Adrenal gland (tissue), 12 donors: ENCODE results near the gene RBM19. TPM values are rescaled to one million over a fixed set of nuclear protein-coding genes. Genes with fewer than 3 reads are reported as not detected.

ENCODE experiments used
- DNase-seq, 7 donors: peaks; one replicate each; pipeline ENCODE4 v3.0.0-alpha.2; 2019 to 2020
- H3K27ac ChIP-seq, 5 donors: fragments of 200-600 bp; sonication (generic) in 4 of 5; 1 replicate in 3 of 5; 2 replicates in 2 of 5; pipeline versions ENCODE4 v1.5.1 to v1.8.0; 2016 to 2020; ENCODE audit warnings: mild to moderate bottlenecking in 1 of 5
- H3K27me3 ChIP-seq: fragments of 200-600 bp; 2 replicates; pipeline ENCODE4 v1.8.0; 2021
- H3K36me3 ChIP-seq, 2 donors: fragments of 200-600 bp; replicated peaks in 1 of 2; 1 replicate in 1 of 2; 2 replicates in 1 of 2; pipeline versions ENCODE4 v1.5.1 to v1.8.0; 2018 to 2022
- H3K4me1 ChIP-seq, 2 donors: fragments of 200-600 bp; replicated peaks in 1 of 2; 1 replicate in 1 of 2; 2 replicates in 1 of 2; pipeline versions ENCODE4 v1.5.1 to v1.8.0; 2018 to 2021
- H3K4me3 ChIP-seq, 4 donors: fragments of 200-600 bp; sonication (generic) in 3 of 4; one replicate each; pipeline ENCODE4 v1.5.1; 2016 to 2018
- H3K9me3 ChIP-seq, 3 donors: fragments of 200-600 bp; sonication (generic) in 1 of 3; replicated peaks in 1 of 3; 1 replicate in 2 of 3; 2 replicates in 1 of 3; pipeline versions ENCODE4 v1.5.1 to v1.8.0; 2016 to 2021
- CTCF ChIP-seq, 6 experiments: fragments of 450-650 bp in 4 of 6; fragments of 200-600 bp in 2 of 6; sonication (generic) in 1 of 6; IDR thresholded peaks; 1 replicate in 5 of 6; 2 replicates in 1 of 6; pipeline versions ENCODE4 v1.5.1 to v1.8.0; 2016 to 2021; ENCODE audit warnings: antibody characterized with exemption in 6 of 6, mild to moderate bottlenecking in 2 of 6, moderate library complexity in 1 of 6
- POLR2A ChIP-seq, 2 donors: fragments of 450-650 bp; IDR thresholded peaks; one replicate each; pipeline ENCODE4 v1.6.1; 2017; ENCODE audit warnings: antibody characterized with exemption in 2 of 2, mild to moderate bottlenecking in 2 of 2, moderate library complexity in 1 of 2
- WGBS, 4 donors: extraction: QIAGEN DNeasy Blood & Tissue Kit in 2 of 4; methylation state at CpG; one replicate each; pipeline versions ENCODE4 v1.1.5 to v1.1.7; 2013 to 2017; 5-methylcytosine and 5-hydroxymethylcytosine counted together
- intact Hi-C, 2 donors: fragments of 100-400 bp; cut with DNase I; formaldehyde crosslinking; loops; one replicate each; pipeline versions ENCODE4 v1.14.1 to v1.15.0; 2022 to 2023
- polyA plus RNA-seq, 3 donors: library from polyadenylated mRNA; stranded (reverse); fragments of 200-250 nt in 2 of 3; fragments of 350-450 nt in 1 of 3; fragmentation: Illumina TruSeq in 1 of 3; extraction: RNeasy Lipid Tissue Mini Kit (QIAGEN cat#74804) in 1 of 3; gene quantifications; one replicate each; pipeline ENCODE4 v1.2.3, GENCODE V29; 2013 to 2014
- total RNA-seq, 9 donors: library from RNA; depleted of rRNA in 4 of 9; stranded (reverse); fragments of >200 nt in 4 of 9; fragments of 120-200 nt in 1 of 9; fragmentation: NEBNext Ultra II Directional in 1 of 9; extraction: Animal tissue kit (Norgen Biotek cat#: 25700) in 1 of 9; gene quantifications; one replicate each; pipeline versions ENCODE4 v1.1.0 to v1.2.4, GENCODE V29; 2013 to 2023
- donor health status: healthy with polysubstance abuse.
- donor health status: Bipolar disorder and iron deficiency.
- donor health status: DM: yes; HTN: yes; CAD: no.
- donor health status: DM: no; HTN: no; CAD: no.
- donor health status: DM: no; HTN: no; CAD: no.
- donor health status: DM: yes; HTN: yes; CAD: no.

The RBM19 gene
- total and polyA plus RNA-seq, 12 donors = 19.6 to 71.4 (median 33.1) TPM

GRCh38 chr12:113973109-113973904 lies 7.2 kb upstream of the RBM19 start:
- no peak for DNase-seq
- H3K36me3 ChIP-seq = no peaks in the 10 kb centered on the region
- intact Hi-C loops = no loop called here
- TF ChIP-seq CTCF (IDR thresholded peaks at IDR 0.05) (no peak), POLR2A (IDR thresholded peaks at IDR 0.05) (no peak)
- peaks cover 16% of the 10 kb centered on the region for H3K27me3 ChIP-seq
- H3K4me3 ChIP-seq = no peak overlapping the region
- 66 to 71% (median 67%) methylated on average over 10 of the region's 10 CpGs for WGBS, 4 donors
- no peaks in the 10 kb centered on the region for H3K9me3 ChIP-seq
- no peak overlapping the region for H3K27ac ChIP-seq
- no peaks in the 10 kb centered on the region for H3K4me1 ChIP-seq

GRCh38 chr12:113971392-113971791 lies 5.3 kb upstream of the RBM19 start:
- TF ChIP-seq POLR2A (IDR thresholded peaks at IDR 0.05) (no peak), CTCF (IDR thresholded peaks at IDR 0.05) (no peak)

GRCh38 chr12:113970211-113970610 lies 4.1 kb upstream of the RBM19 start:
- Histone ChIP-seq H3K9me3 (no peaks in the 10 kb centered on the region), H3K36me3 (no peaks in the 10 kb centered on the region), H3K27me3 (peaks cover 6% of the 10 kb centered on the region), H3K27ac (no peak overlapping the region), H3K4me3 (no peak overlapping the region), H3K4me1 (peaks cover 3 to 11% of the 10 kb centered on the region in 2 donors)
- intact Hi-C loops = no loop called here
- no peak for DNase-seq
- TF ChIP-seq POLR2A (IDR thresholded peaks at IDR 0.05) (no peak), CTCF (IDR thresholded peaks at IDR 0.05) (no peak)
- WGBS, 4 donors = 71 to 79% (median 76%) methylated on average over 5 of the region's 5 CpGs

More at GRCh38 chr12:113971392-113971791, 5.3 kb upstream of the RBM19 start:
- peaks cover 6% of the 10 kb centered on the region for H3K27me3 ChIP-seq
- peaks cover 0 to 5% of the 10 kb centered on the region in 2 donors for H3K4me1 ChIP-seq
- no peaks in the 10 kb centered on the region for H3K36me3 ChIP-seq
- intact Hi-C loops = no loop called here
- no peak for DNase-seq
- H3K4me3 ChIP-seq = no peak overlapping the region
- WGBS, 4 donors = 83 to 91% (median 88%) methylated on average over 4 of the region's 4 CpGs
- no peak overlapping the region for H3K27ac ChIP-seq
- no peaks in the 10 kb centered on the region for H3K9me3 ChIP-seq

- Histone ChIP-seq H3K36me3 (no peaks in the 10 kb centered on the region), H3K27me3 (no peaks in the 10 kb centered on the region), H3K4me1 (peaks cover 7 to 13% of the 10 kb centered on the region in 2 donors), H3K27ac (no peak overlapping the region), H3K4me3 (peak overlapping the region in 1 of 4 donors; percentile 78), H3K9me3 (no peaks in the 10 kb centered on the region)
- no peak for DNase-seq
- TF ChIP-seq POLR2A (IDR thresholded peaks at IDR 0.05) (no peak), CTCF (IDR thresholded peaks at IDR 0.05) (no peak)
- intact Hi-C loops = no loop called here
- 86 to 89% (median 88%) methylated on average over 4 of the region's 4 CpGs for WGBS, 4 donors
Measured at GRCh38 chr12:113967368-113967767, 1.2 kb upstream of the RBM19 start.
